HCEC 1CT (cell line): Measurements from ENCODE around the gene RSU1.
A peak's percentile ranks its signal among the peaks of the same experiment; 100 is the strongest.
"Not testable (repeated sequence)": the region's sequence is repeated elsewhere in the genome, so short reads cannot be mapped to it uniquely, and the experiment has no call there.

Experiments
- DNase-seq: peaks from one replicate; pipeline ENCODE4 v3.0.0-alpha.2; 2017

The RSU1 gene

DNA sequence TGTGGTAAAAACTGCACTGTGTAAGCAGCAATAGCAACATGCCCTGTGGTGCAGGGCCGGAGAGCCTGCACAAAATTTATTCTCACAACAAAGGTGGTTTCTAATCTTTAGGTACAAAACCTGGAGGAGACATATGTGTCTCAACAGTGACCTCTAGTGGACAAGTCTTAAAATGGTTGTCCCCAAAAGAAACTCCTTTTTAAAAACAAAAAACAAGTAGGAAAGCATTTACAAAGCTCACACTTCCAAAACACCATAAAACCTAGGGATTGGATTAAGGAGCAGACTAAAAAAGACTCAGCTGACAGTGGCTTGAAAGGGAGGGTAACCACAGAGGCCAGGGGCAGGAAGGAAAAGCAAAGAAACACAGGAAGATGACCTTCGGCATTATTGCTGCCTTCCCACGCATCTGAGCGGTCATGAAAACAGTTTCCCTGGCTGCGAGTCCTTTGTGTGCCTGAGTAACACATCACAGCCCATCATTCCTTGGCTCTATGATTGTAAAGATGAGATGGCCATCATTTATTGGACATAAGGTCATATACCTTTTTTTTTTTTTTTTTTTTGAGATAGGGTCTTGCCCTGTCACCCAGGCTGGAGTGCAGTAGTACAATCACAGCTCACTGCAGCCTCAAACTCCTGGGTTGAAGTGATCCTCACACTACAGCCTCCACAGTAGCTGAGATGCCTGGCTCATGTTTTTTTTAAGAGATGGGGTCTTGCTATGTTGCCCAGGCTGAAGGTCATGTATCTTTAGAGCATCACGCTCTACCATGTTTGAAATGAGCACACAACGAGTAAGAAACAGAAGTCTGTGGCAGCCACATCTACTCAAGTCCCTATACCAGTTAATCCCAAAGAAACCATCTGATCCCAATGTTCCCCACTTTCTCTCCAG lies 39.5 kb downstream of the RSU1 start:
- DNase-seq, result peak; percentile 43

DNA sequence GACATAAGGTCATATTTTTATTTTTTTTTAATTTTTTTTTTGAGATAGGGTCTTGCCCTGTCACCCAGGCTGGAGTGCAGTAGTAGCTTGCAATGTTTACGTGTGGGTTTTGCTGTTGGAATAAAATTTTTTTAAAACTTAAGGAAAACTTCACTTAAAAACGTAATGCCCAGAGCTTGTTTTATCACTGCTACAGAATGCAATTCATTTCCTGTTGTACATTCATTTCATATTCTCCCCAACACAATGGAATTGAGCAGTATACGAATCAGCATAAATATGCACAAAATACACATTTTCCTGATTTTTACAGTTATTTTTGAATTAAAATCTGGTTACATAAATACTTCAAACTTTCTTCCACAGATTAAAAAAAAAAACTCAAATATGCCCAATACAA lies 40.3 kb downstream of the RSU1 start:
- DNase-seq, result no peak

DNA sequence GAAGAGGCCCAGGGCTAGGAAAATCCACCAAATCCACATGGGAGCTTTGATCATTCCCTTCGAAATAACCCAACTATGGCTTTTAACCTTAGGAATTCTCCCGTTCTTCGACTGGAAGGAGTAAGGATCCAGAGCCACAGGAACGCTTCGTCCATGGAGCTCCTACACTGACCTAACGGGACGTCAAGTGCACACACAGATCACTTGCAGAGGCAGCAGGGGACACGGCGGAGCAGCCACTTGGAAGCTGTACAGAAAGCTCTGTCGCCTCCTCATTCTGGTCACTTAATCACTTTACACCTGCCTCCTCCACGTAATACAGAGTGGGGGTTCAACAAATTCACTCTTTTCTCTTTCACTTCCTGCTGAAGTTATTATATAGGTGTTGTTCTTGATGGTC lies 43.9 kb downstream of the RSU1 start:
- no peak for DNase-seq

DNA sequence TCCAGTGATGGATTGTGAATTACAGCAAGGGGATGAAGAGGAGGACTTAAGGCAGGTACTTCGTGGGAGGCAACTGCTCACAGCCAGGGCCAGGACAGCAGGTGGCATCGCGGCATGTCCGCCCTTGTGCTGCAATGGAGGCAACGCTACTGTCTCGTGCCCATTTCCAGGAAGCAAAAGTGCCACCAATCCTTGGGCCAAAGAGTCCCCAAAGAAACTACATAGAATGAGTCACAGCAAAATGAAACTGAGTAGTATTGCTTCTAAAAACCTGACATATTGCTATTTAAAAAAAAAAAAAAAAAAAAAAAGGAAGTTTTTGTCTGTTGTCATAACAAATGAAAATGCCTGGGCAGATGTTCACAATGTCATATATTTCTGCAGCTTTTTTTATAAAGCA lies 46.6 kb downstream of the RSU1 start:
- no peak for DNase-seq

DNA sequence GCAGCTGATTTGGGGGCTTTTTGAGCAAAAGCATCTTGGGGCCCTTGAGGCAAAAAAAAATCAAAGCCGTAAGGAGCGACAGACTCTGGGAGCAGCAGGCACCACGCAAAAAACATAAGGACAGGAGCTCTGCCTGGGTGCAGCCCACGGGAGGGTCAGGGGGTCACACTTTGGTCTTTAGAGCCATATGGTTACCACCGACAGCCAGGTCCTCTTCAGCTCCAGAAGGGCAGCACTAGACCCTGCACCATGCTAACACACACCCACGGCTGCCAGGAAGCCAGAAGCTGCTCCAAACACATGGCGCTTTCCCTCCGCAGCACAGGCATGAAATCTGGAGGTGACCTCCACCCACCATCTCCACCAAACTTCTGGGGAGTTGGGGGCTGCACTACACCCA lies 47.1 kb downstream of the RSU1 start:
- no peak for DNase-seq

DNA sequence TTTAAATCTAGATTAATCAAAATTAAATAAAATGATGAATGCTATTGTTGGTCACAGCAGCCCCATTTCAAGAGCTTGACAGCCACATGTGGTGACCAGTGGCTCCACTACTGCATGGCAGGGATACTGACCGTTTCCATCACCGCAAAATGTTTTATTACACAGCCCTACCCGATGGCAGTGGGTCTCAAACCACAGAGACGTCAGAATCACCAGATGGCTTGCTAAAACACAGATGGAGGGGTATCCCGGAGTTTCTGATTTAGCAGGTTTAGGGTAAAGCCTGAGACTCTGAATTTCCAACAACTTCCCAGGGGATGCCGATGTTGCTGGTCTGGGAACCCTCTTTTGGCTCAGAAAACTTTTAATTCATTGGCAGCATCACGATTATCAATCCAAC lies 47.9 kb downstream of the RSU1 start:
- no peak for DNase-seq

DNA sequence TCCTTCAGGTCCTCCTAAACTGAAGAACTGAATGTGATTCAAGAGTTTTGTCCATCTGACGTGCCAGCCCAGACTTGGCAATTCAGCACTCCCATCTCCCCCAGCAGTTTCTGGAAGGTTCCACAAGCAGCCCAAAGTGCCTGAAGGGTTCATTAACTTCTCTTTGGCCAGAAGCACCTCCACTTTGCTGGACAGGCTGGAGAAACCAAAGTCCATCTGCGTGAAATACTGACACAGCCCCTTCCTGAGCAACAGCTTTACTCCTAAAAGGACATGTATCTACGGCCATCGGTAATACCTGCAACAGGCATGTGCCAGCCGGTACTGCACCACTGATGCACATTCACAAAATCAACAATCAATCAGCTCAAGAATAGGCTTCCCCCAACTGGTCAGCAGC lies 48.5 kb downstream of the RSU1 start:
- no peak for DNase-seq

DNA sequence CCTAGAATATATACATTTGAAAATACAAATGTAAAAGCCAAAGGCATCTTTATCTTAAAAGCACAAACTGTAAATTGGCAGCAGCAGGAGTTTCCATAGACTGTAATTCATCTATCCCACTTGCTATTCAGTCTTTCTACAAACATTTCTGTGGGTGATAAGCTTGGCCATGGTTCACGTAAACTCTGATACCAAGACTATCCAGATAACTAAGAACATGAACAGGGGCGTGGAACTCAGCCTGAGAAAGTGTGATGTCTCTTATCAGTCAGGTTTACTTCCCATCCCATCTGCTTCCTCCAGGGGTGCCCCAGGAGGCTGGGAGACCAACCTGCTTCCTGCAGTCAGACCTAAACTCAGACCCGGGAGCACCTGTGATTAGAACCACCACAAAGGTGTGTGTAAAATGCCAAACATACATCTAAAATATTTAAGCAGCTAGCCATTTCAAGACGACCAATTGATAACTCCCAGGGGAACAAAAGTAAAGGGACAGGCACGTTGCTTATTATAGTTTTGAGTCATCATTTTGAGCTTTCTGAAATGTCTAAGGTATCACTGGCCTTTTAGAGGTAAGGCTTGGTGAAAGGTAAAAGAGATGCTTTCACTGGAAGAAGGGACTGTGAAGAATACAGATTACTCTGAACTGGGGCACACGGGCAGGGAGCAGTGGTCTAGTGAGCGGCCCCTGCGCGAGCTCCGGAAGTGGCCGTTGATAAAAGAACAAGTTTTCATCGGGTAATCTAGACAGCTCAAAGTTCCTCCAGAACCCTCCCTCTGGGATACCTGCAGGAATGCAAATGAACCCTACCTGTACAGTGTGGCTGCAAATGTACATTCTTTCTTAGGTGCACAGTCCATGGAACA lies 51.5 kb downstream of the RSU1 start:
- no peak for DNase-seq

DNA sequence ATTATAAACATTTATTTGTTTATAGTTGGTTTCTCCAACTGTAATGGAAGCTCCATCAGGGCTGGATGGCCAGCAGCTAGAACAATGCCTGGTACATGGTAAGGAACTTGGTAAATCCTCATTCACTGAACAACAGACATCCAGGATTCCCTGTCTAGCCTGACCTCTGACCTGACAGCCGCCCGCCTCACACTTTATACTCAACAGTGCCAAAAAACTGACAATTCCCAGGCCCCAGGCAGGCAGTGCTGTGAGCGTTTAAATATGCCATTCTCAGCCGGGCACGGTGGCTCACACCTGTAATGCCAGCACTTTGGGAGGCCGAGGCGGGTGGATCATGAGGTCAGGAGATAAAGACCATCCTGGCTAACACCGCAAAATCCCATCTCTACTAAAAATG lies 55.9 kb downstream of the RSU1 start:
- no peak for DNase-seq

DNA sequence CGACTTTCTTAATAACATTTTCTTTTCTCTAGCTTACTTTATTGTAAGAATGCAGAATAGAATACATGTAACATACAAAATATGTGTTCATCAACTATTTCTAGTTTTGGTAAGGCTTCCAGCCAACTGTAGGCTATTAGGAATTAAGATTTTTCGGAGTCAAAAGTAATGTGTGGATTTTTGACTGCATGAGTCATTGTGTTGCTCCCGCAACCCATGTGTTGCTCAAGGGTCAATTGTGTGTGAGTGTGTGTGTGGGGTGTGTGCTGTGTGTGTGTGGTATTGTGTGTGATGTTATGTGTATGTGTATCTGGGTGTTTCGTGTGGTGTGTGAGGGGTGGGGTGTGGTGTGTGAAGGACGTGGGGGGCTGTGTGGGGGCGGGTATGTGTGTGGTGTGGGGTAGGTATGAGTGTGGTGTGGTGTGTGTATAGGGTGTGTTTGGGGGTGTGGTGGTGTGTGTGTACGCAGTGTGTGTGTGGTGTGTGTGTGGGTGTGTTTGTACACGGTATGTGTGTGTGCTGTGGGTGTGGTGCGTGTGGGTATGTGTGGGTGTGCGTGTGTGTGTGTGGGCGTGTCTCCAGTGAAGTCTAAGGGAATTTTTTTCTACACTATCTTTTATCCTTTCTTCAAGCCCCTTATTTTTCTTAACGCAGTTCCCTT lies 60.5 kb downstream of the RSU1 start:
- DNase-seq, result peak; percentile 55

DNA sequence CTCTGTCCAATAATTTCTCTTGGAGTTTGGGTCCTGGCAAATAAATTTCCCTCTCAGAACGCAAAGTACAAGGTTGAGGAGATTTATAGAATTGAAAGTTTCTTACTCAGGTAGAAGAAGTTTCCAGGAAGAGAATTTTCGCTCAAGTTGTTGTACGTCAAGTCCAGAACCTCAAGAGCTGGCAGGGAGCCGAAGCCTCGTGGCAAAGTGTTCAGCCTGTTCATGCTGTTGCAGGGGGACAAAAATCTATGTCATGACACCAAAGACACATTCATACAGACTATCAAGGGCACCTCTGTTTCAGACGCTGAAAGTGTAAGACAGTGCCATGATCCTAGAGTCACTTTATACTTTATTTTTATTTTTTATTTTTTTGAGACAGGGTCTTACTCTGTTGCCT lies 62.5 kb downstream of the RSU1 start:
- no peak for DNase-seq

DNA sequence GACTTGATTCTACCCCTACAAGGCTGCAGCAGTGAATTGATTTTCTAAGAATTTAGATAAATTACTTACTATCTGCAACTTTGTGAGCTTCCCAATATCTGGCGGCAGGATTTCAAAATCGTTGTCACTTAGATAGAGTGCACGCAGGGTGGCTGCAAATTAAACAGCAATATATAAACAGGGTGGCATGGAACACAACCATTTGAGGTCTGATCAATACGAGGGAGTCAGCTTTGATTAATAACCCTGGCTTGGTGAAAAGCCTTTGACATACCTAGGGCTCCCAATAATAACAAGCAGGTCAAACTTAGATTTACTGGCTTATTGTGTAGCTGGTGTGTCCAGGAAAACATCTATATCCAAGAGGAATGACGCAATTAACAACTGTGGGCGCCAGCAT lies 64.4 kb downstream of the RSU1 start:
- not testable (repeated sequence) for DNase-seq

DNA sequence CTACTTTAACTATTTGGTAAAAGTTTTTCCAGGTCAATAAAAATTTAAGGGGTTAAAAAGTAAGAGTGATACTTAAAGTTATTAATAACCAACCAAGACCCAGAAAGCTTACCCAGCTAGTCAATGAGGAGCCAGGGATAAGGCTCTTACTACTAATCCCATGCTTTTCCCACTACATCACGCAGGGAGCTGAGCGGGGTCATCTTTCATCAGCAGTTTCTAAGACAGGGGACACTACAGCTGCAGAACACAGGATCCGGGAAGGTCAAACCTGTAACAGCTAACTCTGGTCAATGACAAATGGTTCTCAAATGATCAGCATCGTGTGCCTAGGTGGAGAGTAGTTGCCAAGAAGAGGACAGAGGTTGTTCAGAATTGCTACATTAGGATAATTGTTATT lies 65.1 kb downstream of the RSU1 start:
- no peak for DNase-seq

DNA sequence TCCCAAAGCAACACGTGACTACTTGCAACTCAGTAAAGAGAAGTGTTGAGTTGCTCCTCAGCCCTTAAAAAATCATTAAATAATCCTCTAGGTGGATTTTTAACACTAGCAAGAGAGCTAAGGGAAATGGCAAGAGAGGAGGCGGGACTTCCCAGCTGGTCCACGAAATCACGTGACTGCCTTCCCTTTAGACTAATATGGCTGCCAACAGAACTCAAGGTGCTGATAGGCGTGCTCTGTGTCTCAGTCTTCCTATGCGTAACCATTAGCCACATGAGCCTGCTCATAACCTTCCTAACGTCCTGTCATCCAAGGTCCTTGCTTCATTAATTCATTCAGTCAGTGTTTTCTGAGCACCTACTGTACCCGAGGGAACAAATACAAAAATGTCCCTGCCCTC lies 66.0 kb downstream of the RSU1 start:
- DNase-seq, result no peak

DNA sequence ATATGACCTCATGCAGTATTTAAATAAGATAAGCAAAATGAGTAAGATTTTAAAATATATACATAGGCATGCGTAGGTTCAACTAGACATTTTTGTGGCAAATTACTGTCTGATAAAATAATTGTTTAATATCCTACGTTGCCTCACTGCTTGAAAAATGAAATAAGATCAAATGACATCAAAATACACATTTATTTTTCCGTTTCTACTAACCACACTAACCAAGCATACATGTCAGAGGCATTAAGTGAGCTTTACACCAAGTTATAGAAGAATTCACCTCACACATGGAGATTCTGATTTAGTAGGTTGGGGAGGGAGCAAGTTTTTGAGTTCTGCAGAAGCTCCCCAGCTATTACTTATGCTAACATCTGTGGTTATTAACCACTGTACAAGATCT lies 66.8 kb downstream of the RSU1 start:
- DNase-seq, result no peak

DNA sequence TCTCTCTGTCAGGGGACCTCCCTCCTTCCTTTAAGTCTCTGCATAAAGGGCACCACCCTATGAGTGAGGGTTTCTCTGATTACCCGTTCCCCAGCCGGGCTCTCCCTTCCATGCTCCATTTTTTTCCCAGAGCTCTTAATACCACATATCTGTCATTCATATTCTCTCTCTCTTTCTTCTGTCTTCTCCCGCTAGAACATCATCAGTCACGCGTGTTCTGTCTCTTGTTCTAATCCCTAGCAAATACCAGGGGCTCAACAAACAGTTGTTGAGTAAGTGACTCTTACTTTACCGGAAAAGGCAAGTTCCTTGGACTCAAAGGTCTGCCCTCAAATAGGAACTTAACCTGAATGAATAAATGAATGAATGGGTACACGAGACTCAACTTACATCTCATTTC lies 68.5 kb downstream of the RSU1 start:
- DNase-seq, result no peak

DNA sequence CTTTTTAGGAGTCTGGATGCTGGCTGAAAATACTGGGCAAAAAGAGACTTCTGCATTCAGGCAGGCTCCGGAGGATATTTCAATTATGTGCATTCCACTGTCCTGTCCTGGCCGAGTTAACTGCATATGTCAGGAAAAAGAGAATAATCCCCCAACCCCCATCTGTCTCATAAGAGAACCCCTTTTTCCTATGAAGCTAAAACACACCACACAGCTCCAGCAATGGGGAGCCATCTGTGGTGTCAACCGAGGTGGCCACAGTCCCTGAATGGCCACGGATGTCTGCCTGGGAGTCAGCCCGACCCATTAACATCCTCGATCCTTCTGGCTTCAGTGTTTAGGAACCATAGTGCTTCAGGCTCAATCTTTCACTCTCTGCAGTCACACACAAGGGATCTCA lies 70.4 kb downstream of the RSU1 start:
- no peak for DNase-seq

DNA sequence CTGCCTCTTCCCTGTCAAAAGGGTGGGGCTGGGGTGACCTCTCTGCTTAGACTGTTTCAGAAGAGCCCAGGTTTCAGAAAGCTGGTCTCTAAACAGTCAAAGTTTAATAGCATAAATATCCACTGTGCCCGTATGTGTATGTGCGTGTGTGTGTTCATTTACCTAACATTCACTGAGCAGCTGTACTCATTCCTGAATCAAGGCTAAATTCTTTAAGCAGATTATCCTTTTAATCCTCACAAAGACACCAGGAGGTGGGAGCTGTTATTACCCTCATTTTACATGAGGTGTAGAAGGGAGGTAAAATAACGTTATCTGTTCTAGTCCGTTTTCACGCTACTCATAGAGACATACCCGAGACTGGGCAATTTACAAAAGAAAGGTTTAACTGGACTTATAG lies 72.2 kb downstream of the RSU1 start:
- DNase-seq, result no peak

DNA sequence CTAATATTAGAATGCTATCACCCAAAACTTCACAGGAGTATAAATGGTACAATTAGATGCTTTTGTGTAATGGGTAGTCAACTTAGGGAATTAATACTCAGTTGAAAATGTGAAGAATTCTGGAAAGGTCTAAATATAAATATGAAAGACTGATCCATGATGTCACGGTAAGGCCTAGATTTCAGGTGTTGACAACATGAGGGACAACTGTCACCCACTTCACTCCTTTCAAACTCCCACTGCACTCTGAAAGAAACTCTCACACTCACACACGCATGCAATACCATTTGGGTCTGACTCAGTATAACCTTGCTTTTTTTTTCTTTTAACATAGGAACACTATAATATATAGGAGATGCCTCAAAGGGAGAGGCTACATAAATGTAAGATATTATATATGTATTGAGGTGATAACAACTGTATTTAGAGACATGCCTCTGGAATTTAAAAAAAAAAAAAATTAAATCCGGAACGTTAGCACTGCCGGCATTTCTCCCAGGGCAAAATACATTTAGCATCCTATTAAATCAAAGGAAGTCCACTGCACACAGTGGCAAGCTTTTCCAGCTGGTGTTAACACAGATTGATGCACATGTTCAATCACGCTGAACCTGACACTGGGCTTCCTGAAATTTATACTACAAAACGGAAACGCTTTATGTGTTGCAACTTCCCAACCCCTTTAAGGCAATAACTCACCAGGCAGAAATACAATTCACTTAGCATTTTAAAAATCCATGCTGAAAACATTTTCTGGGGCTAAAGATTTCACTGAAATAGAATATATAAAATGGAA lies 74.9 kb downstream of the RSU1 start:
- no peak for DNase-seq

DNA sequence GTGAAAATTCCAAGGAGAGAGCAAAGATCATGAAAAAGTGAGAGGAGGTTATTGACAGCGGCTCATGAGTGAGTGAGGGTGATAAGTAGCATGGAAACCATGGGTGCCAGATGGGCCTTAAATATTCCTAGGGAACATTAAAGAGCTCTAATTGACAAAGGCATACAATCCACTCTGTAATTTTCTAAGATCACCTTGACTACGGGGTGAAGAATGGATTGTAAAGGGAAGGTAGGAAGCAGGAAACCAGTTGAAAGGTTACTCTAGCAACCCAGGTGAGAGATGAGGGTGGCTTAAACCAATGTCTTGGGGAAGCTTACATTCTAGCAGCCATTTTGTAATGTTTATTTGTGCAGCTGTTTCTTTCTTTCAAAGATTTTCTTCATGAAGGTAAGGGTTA lies 75.7 kb downstream of the RSU1 start:
- no peak for DNase-seq

DNA sequence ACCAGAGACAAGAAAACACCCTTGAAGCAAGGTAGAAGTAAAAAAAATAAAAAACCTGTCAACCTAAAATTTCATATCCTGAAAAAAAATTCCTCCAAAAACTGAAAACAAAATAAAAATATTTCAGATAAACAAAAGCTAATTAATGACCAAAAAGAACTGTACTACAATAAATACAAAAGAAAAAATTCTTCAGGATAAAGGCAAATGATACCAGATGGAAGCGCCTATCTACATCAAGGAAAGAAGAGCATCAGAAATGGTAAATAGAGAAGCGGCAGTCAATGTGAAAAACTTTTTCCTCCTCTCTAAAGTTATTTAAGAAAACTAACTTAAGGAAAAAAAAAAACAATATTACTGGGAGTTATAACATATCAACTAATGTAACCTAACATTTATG lies 79.8 kb downstream of the RSU1 start:
- no peak for DNase-seq

DNA sequence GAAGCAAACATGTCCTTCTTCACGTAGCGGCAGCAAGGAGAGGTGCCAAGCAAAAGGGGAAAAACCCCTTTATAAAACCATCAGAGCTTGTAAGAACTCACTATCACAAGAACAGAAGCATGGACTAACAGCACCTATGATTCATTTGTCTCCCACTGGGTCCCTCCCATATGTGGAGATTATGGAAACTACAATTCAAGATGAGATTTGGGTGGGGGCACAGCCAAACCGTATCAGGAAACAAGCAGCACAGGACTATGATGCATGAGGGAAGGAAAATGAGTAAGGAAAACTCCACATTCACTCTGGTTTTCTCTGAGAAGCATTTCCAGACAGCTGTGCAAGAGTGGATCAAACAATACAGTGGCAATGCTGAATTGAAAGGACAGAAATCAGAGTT lies 81.6 kb downstream of the RSU1 start:
- DNase-seq, result no peak

DNA sequence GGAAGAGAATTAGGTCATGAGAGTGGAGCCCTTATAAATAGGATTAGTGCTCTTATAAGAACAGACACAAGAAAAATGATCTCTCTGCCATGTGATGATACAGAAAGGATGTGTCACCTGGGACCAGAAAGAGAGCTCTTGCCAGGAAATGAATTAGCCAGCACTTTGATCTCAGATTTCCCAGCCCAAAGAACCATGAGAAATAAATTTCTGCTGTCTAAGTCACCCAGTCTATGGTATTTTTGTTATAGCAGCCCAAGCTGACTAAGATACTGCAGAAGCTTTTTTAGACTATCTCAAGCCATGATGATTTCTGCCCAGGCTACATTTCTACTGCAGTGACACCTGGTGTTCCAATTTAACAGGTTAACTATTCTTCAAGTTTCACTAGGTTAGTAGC lies 84.8 kb downstream of the RSU1 start:
- DNase-seq, result no peak
